ENCODE measurements around the gene PPM1G. TPM values are rescaled to one million over a fixed set of nuclear protein-coding genes. Genes with fewer than 3 reads are reported as not detected.

The PPM1G gene
- total RNA-seq, 1 experiment from 2014 or later, result 140 TPM

- Histone ChIP-seq H3K27me3 (ENCODE audit: insufficient read depth, low read length) (no peaks in the 10 kb centered on the region), H3K9me3 (ENCODE audit: control insufficient read depth in 1 of 2, insufficient read depth in 1 of 2, low read depth in 1 of 2, low read length in 2 of 2) (no peaks in the 10 kb centered on the region), H3K9ac (ENCODE audit: low read length) (no peak overlapping the region), H3K27ac (ENCODE audit: low read depth, low read length) (no peak overlapping the region), H3K4me2 (ENCODE audit: low read length) (no peak overlapping the region), H3K79me2 (ENCODE audit: insufficient read depth, low read length) (peaks cover 92% of the 10 kb centered on the region), H3K36me3 (ENCODE audit: control insufficient read depth in 1 of 2, insufficient read depth in 2 of 2, low read length in 2 of 2) (no peaks in the 10 kb centered on the region), H3K4me1 (ENCODE audit: control insufficient read depth in 1 of 2, insufficient read depth in 2 of 2, low read length in 2 of 2) (peaks cover 10 to 20% of the 10 kb centered on the region in 2 experiments), H4K20me1 (ENCODE audit: insufficient read depth) (no peaks in the 10 kb centered on the region), H3K4me3 (replicated peaks in 1 of 2; ENCODE audit: low read depth in 1 of 2, low read length in 2 of 2) (no peak overlapping the region), H2AFZ (ENCODE audit: low read depth, low read length, poor library complexity, severe bottlenecking) (no peak overlapping the region), H3K9me2 (ENCODE audit: insufficient read depth) (no peaks in the 10 kb centered on the region)
- POLR2A ChIA-PET, result interaction anchor here (0.8 kb wide), 1 partner anchor 16 kb away, joined by 3 read pairs; no protein-coding TSS in a partner anchor
- RAD21 ChIA-PET (ENCODE audit: low non-redundant PET in 1 of 2, low total read pairs in 2 of 2, uncharacterized antibody in 2 of 2, unreplicated experiment in 2 of 2), result no interaction called here
- no peak for ATAC-seq
- intact Hi-C loops (cut with micrococcal nuclease), result no loop called here
- no peak for DNase-seq (ENCODE audit: low read depth, low spot score)
- no TSS peak for BruUV-seq (replicated peaks)
- TF ChIP-seq, protein P1, sequence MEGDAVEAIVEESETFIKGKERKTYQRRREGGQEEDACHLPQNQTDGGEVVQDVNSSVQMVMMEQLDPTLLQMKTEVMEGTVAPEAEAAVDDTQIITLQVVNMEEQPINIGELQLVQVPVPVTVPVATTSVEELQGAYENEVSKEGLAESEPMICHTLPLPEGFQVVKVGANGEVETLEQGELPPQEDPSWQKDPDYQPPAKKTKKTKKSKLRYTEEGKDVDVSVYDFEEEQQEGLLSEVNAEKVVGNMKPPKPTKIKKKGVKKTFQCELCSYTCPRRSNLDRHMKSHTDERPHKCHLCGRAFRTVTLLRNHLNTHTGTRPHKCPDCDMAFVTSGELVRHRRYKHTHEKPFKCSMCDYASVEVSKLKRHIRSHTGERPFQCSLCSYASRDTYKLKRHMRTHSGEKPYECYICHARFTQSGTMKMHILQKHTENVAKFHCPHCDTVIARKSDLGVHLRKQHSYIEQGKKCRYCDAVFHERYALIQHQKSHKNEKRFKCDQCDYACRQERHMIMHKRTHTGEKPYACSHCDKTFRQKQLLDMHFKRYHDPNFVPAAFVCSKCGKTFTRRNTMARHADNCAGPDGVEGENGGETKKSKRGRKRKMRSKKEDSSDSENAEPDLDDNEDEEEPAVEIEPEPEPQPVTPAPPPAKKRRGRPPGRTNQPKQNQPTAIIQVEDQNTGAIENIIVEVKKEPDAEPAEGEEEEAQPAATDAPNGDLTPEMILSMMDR (IDR thresholded peaks at IDR 0.05 in 2 of 3, conservative IDR thresholded peaks at IDR 0.05 in 1 of 3; ENCODE audit: borderline replicate concordance in 1 of 3, insufficient read depth in 1 of 3, low read depth in 2 of 3, low read length in 2 of 3), result no peak
- TF ChIP-seq, protein P2, sequence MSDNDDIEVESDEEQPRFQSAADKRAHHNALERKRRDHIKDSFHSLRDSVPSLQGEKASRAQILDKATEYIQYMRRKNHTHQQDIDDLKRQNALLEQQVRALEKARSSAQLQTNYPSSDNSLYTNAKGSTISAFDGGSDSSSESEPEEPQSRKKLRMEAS (IDR thresholded peaks at IDR 0.05), result no peak
- TF ChIP-seq JUND (IDR thresholded peaks at IDR 0.05) (no peak), SRF (IDR thresholded peaks at IDR 0.05; ENCODE audit: low read depth) (no peak), YY1 (IDR thresholded peaks at IDR 0.05; ENCODE audit: extremely low read depth, insufficient replicate concordance, low read depth, low read length) (no peak), POLR2A (IDR thresholded peaks at IDR 0.05; ENCODE audit: borderline replicate concordance, extremely low read depth, insufficient read depth, insufficient read length) (no peak), EZH2 (IDR thresholded peaks at IDR 0.05) (no peak), ZBTB33 (IDR thresholded peaks at IDR 0.05; ENCODE audit: extremely low read depth, insufficient replicate concordance, low read length) (no peak), ATF3 (IDR thresholded peaks at IDR 0.05) (no peak), EGR1 (IDR thresholded peaks at IDR 0.05; ENCODE audit: low read depth) (no peak), ZFX (IDR thresholded peaks at IDR 0.05) (no peak), ELF1 (IDR thresholded peaks at IDR 0.05; ENCODE audit: borderline replicate concordance, low read depth) (no peak), POLR2AphosphoS5 (IDR thresholded peaks at IDR 0.05; ENCODE audit: low read depth, low read length) (no peak), FOSL1 (IDR thresholded peaks at IDR 0.05; ENCODE audit: low read depth) (no peak), EZH2phosphoT487 (IDR thresholded peaks at IDR 0.05; ENCODE audit: borderline replicate concordance) (no peak), SIN3A (IDR thresholded peaks at IDR 0.05; ENCODE audit: low read depth) (no peak), REST (IDR thresholded peaks at IDR 0.05; ENCODE audit: low read depth) (no peak), SP1 (IDR thresholded peaks at IDR 0.05; ENCODE audit: low read depth) (no peak), CEBPB (IDR thresholded peaks at IDR 0.05; ENCODE audit: low read depth) (no peak), TCF7L2 (IDR thresholded peaks at IDR 0.05; ENCODE audit: borderline replicate concordance, extremely low read depth, insufficient read depth, insufficient read length) (no peak)
- CTCF ChIA-PET, result no interaction called here
These were observed 57.4 kb downstream of the PPM1G start for GRCh38 chr2:27351802-27352598.

Measured in HCT116 (cell line).